Subcutaneous adipose tissue (tissue), 4 donors: ENCODE data around the gene FAM43B. TPM values are rescaled to one million over a fixed set of nuclear protein-coding genes. Genes with fewer than 3 reads are reported as not detected.

ENCODE experiments used
- total RNA-seq, 4 donors: library from RNA; depleted of rRNA; stranded (reverse); fragments of >200 nt; gene quantifications; one replicate each; pipeline ENCODE4 v1.1.0, GENCODE V29; 2016
- TF ChIP-seq, protein P1 (sequence below): fragments of 450-650 bp; IDR thresholded peaks from one replicate; pipeline ENCODE4 v1.5.1; 2016; ENCODE audit warnings: low read depth, mild to moderate bottlenecking, control low read depth, antibody characterized with exemption, moderate library complexity

The FAM43B gene
- total RNA-seq, 4 donors from 2014 or later: 0.38 TPM; not detected in 3

DNA sequence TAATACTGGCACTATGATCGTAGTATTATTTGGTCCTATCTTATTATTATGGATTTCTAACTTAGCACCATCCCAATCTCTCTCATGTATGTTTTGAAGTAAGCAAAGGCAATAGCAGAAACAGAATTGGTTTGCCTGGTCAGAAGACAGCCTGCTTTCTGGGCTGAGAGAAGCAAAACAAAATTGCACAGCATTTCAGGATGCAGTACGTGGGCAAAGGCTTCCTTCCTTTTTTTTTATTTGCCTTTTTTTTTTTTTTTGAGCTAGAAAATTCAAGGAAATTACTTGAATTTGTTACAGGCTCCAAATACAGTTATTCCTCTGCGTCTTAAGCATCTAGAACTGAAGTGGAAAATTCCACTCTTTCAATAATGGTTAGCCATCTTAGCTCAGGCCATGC, 45.3 kb downstream of the FAM43B start:
- TF ChIP-seq, protein P1, sequence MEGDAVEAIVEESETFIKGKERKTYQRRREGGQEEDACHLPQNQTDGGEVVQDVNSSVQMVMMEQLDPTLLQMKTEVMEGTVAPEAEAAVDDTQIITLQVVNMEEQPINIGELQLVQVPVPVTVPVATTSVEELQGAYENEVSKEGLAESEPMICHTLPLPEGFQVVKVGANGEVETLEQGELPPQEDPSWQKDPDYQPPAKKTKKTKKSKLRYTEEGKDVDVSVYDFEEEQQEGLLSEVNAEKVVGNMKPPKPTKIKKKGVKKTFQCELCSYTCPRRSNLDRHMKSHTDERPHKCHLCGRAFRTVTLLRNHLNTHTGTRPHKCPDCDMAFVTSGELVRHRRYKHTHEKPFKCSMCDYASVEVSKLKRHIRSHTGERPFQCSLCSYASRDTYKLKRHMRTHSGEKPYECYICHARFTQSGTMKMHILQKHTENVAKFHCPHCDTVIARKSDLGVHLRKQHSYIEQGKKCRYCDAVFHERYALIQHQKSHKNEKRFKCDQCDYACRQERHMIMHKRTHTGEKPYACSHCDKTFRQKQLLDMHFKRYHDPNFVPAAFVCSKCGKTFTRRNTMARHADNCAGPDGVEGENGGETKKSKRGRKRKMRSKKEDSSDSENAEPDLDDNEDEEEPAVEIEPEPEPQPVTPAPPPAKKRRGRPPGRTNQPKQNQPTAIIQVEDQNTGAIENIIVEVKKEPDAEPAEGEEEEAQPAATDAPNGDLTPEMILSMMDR: no peak

DNA sequence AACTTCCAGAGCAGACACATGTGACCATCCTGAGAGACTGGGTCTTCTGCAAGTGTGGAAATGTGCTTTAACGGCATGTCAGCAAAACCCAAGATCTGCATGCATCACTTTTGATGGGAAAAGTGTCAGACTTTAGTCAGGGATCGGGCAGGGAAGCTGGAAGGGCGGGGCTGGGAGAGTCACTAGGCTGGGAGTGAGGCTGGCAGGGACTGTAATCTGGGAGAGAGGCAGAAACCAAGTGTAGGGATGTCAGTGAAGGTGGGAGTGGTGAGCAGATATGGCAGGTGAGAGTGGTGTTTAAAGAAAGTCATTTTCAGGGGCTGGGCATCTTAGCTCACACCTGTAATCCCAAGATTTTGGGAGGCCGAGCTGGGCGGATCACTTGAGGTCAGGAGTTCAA, 47.8 kb downstream of the FAM43B start:
- TF ChIP-seq, protein P1: no peak

DNA sequence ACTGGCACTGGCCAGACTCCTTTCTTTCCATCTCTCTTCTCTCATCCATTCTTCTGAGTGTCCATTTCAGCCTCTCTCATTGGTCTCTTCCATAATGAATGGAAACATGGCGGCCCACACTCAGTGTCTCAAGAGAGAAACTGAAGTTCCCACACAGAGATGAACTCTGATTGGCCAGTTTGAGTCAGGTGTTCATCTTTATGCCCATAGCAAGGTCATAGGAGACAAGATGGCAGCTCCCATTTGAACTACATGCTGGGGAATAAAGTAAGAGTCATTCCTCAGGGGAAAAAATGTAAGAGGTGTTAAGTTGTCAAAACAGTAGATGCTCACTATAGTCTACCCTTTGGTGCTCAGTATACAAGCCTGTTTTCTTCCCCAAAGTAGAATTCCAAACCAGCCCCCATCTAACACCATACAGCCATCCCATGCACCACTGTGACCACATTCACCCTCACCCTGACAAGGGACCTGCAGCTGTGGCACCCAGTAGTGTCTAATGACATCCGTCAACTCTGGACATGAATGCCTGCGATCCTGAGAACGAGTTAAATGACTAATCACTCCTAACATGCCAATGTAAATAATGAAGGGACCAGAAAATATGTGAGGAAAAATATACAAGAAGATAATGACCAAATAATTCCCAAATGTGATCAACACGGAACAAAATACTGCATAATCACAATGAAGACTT, 48.9 kb downstream of the FAM43B start:
- TF ChIP-seq, protein P1: no peak

- TF ChIP-seq, protein P1: no peak
These were observed 50.6 kb downstream of the FAM43B start for GRCh38 chr1:20602851-20603450.

- TF ChIP-seq, protein P1: no peak
These were observed 51.4 kb downstream of the FAM43B start for GRCh38 chr1:20603504-20604464.

Other genes starting within 250 kb of the FAM43B start
- 10 to 100 TPM in 1 of 4 donors, 1 to 10 TPM in 3; 3.2 to 13.2 (median 4.2) TPM for gene CAMK2N1, start 66.4 kb upstream of the FAM43B start, total RNA-seq
- 10 to 100 TPM; 19.6 to 31.1 (median 23.5) TPM for gene MUL1, start 44.4 kb upstream of the FAM43B start, total RNA-seq
- 1 to 10 TPM in 2 of 4 donors, under 1 TPM in 1, not detected in 1; 0.68 to 4.9 (median 2.4) TPM for gene CDA, start 36.5 kb downstream of the FAM43B start, total RNA-seq
- gene PINK1, start 80.9 kb downstream of the FAM43B start, total RNA-seq: 100 to 1,000 TPM in 3 of 4 donors, 10 to 100 TPM in 1; 73.7 to 169 (median 129) TPM
- gene DDOST, start 108.8 kb downstream of the FAM43B start, total RNA-seq: 100 to 1,000 TPM in 2 of 4 donors, 10 to 100 TPM in 2; 80.1 to 118 (median 105) TPM
- gene KIF17, start 165.4 kb downstream of the FAM43B start, total RNA-seq: 10 to 100 TPM in 1 of 4 donors, 1 to 10 TPM in 3; 2.0 to 12.4 (median 4.1) TPM
- not detected for gene SH2D5, start 180.1 kb downstream of the FAM43B start, total RNA-seq
- gene HP1BP3, start 234.7 kb downstream of the FAM43B start, total RNA-seq: 100 to 1,000 TPM; 192 to 273 (median 229) TPM